T-cell (primary cell): ENCODE data around the gene PUS10. TPM values are rescaled to one million over a fixed set of nuclear protein-coding genes. Genes with fewer than 3 reads are reported as not detected.
A peak's percentile ranks its signal among the peaks of the same experiment; 100 is the strongest.

Experiments used
- ATAC-seq, 4 experiments: fragments of 200-7000 bp in 3 of 4; fragments of 150-1000 bp in 1 of 4; cut with Tn5 transposase; replicated peaks in 1 of 4; 1 replicate in 3 of 4; 2 replicates in 1 of 4; pipeline ENCODE4 v1.10.0; 2021; ENCODE audit warnings: moderate library complexity in 3 of 4, mild to moderate bottlenecking in 2 of 4, moderate number of reproducible peaks in 1 of 4
- CTCF ChIA-PET, 2 donors: fragments of 300-600 bp; sonication (Branson Sonifier 250); formaldehyde crosslinking; loops; one replicate each; lab custom pipeline; 2022; ENCODE audit warnings: antibody characterized with exemption in 2 of 2; lab: Charles Lee
- POLR2A ChIA-PET, 2 donors: fragments of 300-600 bp; sonication (Branson Sonifier 250); formaldehyde crosslinking; loops; one replicate each; lab custom pipeline; 2022; ENCODE audit warnings: antibody characterized with exemption in 2 of 2; lab: Charles Lee
- DNase-seq, 35 experiments: peaks; one replicate each; pipeline versions ENCODE4 v3.0.0 to v3.0.0-alpha.2; 2013 to 2023
- H3K27ac ChIP-seq: one replicate; pipeline ENCODE4 v1.5.1; 2013; ENCODE audit warnings: low read length
- H3K27me3 ChIP-seq, 2 experiments: replicated peaks in 1 of 2; 1 replicate in 1 of 2; 2 replicates in 1 of 2; pipeline versions ENCODE4 v1.6.1 to v1.7.0; 2013; ENCODE audit warnings: low read length in 1 of 2, mixed read lengths in 1 of 2; ENCODE audit not compliant: control insufficient read depth in 2 of 2, insufficient read depth in 2 of 2; ENCODE audit errors: extremely low read depth in 1 of 2
- H3K36me3 ChIP-seq, 2 donors: 1 replicate in 1 of 2; 2 replicates in 1 of 2; pipeline versions ENCODE4 v1.6.1 to v1.7.0; 2013; ENCODE audit warnings: low read length in 1 of 2; ENCODE audit not compliant: control insufficient read depth in 2 of 2, insufficient read depth in 1 of 2; ENCODE audit errors: extremely low read depth in 1 of 2
- H3K4me1 ChIP-seq, 2 experiments: 1 replicate in 1 of 2; 2 replicates in 1 of 2; pipeline versions ENCODE4 v1.6.1 to v1.7.0; 2013; ENCODE audit warnings: low read length in 2 of 2, mixed read lengths in 1 of 2; ENCODE audit not compliant: insufficient read depth in 2 of 2, control insufficient read depth in 1 of 2; ENCODE audit errors: extremely low read depth in 1 of 2
- H3K4me3 ChIP-seq, 2 donors: 1 replicate in 1 of 2; 2 replicates in 1 of 2; pipeline versions ENCODE4 v1.5.1 to v1.7.0; 2013; ENCODE audit warnings: mild to moderate bottlenecking in 2 of 2, low read length in 1 of 2, moderate library complexity in 1 of 2; ENCODE audit not compliant: control insufficient read depth in 1 of 2; ENCODE audit errors: extremely low read depth in 1 of 2
- H3K9me3 ChIP-seq: 2 replicates; pipeline ENCODE4 v1.7.0; 2013
- H3K27ac Mint-ChIP-seq, 2 donors: one replicate each; pipeline ENCODE4 v1.8.0; 2020 to 2021; ENCODE audit warnings: mild to moderate bottlenecking in 2 of 2, mixed read lengths in 2 of 2
- H3K27me3 Mint-ChIP-seq, 2 donors: one replicate each; pipeline ENCODE4 v1.8.0; 2021 to 2022; ENCODE audit warnings: mixed read lengths in 2 of 2
- H3K36me3 Mint-ChIP-seq: one replicate; pipeline ENCODE4 v1.8.0; 2021; ENCODE audit warnings: mixed read lengths
- H3K4me1 Mint-ChIP-seq, 3 donors: one replicate each; pipeline ENCODE4 v1.8.0; 2020 to 2022; ENCODE audit warnings: mixed read lengths in 3 of 3, mild to moderate bottlenecking in 1 of 3
- H3K4me3 Mint-ChIP-seq, 3 donors: one replicate each; pipeline ENCODE4 v1.8.0; 2020 to 2022; ENCODE audit warnings: mild to moderate bottlenecking in 3 of 3, mixed read lengths in 3 of 3, moderate library complexity in 3 of 3
- H3K9me3 Mint-ChIP-seq, 3 donors: one replicate each; pipeline ENCODE4 v1.8.0; 2020 to 2022; ENCODE audit warnings: mixed read lengths in 3 of 3
- WGBS: methylation state at CpG from one replicate; pipeline ENCODE4 v1.1.5; 2013; ENCODE audit warnings: missing lambda C conversion rate; ENCODE audit not compliant: insufficient coverage; 5-methylcytosine and 5-hydroxymethylcytosine counted together
- total RNA-seq, 35 experiments: library from RNA in 6 of 35; stranded (reverse) in 6 of 35; fragments of 120-200 nt in 1 of 35; gene quantifications; one replicate each; pipeline versions ENCODE4 v1.2.1 to v1.2.4 and lab custom pipeline; 2013 to 2026

Gene PUS10
- 1 to 10 TPM; 5.2 to 6.4 (median 5.6) TPM for total RNA-seq
- 8.1 TPM for total RNA-seq (2013)
- 1.9 to 17.8 (median 6.5) reads per million in 29 experiments for total RNA-seq (lab: John Stamatoyannopoulos, UW)

DNA sequence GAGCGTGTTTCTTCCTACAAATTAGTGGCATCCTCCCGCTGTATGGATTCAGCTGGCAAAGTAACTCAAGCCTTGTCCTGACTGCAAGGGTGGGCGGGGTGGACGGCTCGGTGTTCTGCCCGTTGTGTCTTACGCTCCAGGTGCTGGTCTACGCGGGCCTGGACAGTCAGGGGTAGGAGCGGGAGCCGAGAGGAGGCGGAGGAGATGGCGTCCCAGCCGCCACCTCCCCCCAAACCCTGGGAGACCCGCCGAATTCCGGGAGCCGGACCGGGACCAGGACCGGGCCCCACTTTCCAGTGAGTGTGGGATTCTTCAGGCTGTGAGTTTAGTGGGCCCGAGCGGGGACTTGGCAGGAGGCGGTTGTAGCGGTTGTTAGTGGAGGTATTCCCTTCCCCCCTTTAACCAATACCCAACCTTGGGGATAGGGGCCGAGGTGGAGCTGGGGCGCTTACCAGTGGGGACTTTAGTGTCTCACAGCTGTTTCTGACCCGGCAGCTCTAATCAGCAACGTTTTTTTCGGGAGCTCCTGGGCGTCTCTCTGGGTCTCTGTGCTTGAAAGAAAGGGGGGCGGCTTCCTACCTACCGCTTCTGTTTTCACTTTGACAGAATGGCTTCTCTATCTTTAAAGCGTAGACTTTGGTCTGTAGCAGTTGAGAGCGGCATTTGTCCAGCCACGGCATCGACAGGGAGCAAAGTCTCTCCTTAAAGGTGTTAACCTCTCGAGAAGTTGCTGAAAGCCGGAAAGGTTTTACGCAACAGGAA lies at the start of gene PUS10, which contains the start of gene PEX13:
Gene PUS10, minus strand, starts transcription at position 700 of the 762 bp plus-strand sequence. CDS start 6,365 bp downstream, outside the sequence.
Gene PEX13, plus strand, starts transcription at position 165 of the 762 bp plus-strand sequence. Its CDS starts 40 bp downstream, at position 205.
- ATAC-seq: peak; percentile 85 to 89 (median 88)
- Mint-ChIP-seq H3K9me3 (peaks cover 0 to 2% (median 0%) of the 10 kb centered on the region in 3 donors), H3K27me3 (no peaks in the 10 kb centered on the region), H3K4me3 (peak within 1 kb of the TSS; percentile 94 to 100 (median 99)), H3K27ac (peak within 1 kb of the TSS; percentile 97 to 99), H3K4me1 (peaks cover 44 to 60% (median 50%) of the 10 kb centered on the region in 3 donors), H3K36me3 (peaks cover 14% of the 10 kb centered on the region)
- peaks cover 11 to 13% of the 10 kb centered on the region in 2 experiments for H3K4me1 ChIP-seq
- peaks cover 0 to 2% of the 10 kb centered on the region in 2 donors for H3K36me3 ChIP-seq
- peak within 1 kb of the TSS; percentile 94 to 100 for H3K4me3 ChIP-seq
- peak in 33 of 35 experiments; percentile 4 to 69 (median 40) for DNase-seq
- peak within 1 kb of the TSS; percentile 75 for H3K27ac ChIP-seq
- H3K9me3 ChIP-seq: no peaks in the 10 kb centered on the region
- no peaks in the 10 kb centered on the region for H3K27me3 ChIP-seq
- POLR2A ChIA-PET: interaction anchor here in 1 of 2 donors (0.6 to 1.0 kb wide), 3 partner anchors 136 to 741 kb away, joined by 3 to 6 read pairs (median 3); no protein-coding TSS in a partner anchor
- 1% methylated on average over 16 of the region's 39 CpGs for WGBS
- CTCF ChIA-PET: interaction anchor here (0.6 to 1.7 kb wide), 3 partner anchors 19 to 261 kb away, joined by 3 to 5 read pairs (median 3); no protein-coding TSS in a partner anchor

DNA sequence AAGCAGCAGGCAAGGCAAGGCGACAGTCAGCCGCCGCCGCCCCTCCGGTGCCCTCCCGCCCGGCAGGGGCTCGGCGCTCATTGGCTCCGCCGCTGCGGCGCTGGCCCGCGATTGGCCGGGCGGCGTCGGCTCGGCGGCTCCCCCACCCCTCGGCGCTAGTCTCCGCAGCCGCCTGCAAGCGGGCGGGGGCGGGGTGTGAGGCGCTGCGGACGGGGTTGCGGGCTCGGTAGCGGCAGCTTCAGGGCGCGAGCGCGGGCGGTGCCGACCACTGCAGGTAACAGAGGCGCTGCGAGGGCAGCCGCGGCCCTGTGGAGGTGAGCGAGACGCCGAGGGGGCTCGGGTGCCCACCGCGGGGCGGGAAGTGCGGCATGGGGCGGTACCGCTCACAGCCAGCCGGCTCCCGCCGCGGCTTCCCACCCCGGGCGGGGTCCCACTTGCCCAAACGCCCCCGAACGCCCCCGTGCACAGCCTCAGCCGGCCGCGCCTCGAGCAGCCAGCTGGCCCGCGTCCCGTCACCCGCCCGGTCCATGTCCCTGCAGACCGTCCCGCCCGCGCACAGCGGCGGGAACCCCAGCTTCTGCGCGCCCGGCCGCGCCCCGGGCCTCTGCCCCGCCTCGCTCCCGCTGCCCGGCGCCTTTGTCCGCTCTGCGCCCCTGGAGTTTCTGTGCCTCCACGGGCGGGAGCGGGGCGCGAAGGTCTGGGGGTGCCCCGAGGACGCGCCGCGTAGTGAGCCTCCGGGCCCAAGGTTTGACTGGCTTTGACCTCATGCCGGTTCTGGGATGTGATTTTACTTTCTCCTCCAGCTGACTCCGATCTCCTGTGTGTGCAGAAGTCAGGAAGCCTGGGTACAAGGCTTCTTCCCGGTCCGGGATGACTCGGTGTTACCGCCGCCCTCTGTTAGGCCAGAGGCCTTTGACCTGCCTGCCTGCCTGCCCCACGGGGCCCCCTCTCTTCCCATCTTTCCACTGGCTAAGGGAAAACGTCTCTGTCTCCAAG lies 48.0 kb upstream of the PUS10 start, which contains the start of gene SANBR:
Gene SANBR, plus strand, starts transcription at position 158 of the 996 bp plus-strand sequence. CDS start 4,480 bp downstream, outside the sequence.
- ATAC-seq (peak; percentile 98 to 99 (median 98)), DNase-seq (peak; percentile 64 to 91 (median 79))
- Mint-ChIP-seq H3K27ac (peak within 1 kb of the TSS; percentile 77 to 80), H3K27me3 (no peaks in the 10 kb centered on the region), H3K4me1 (peaks cover 8 to 13% (median 10%) of the 10 kb centered on the region in 3 donors), H3K4me3 (peak within 1 kb of the TSS; percentile 78 to 97 (median 91)), H3K36me3 (no peaks in the 10 kb centered on the region), H3K9me3 (no peaks in the 10 kb centered on the region)
- Histone ChIP-seq H3K4me1 (peaks cover 4 to 11% of the 10 kb centered on the region in 2 experiments), H3K27me3 (no peaks in the 10 kb centered on the region), H3K27ac (no peak within 1 kb of the TSS), H3K4me3 (peak within 1 kb of the TSS; percentile 54 to 65), H3K36me3 (no peaks in the 10 kb centered on the region), H3K9me3 (no peaks in the 10 kb centered on the region)
- under 1% methylated on average over 100 of the region's 112 CpGs for WGBS
- ChIA-PET CTCF (interaction anchor here in 1 of 2 donors (0.6 to 1.1 kb wide), 2 partner anchors 356 to 499 kb away, joined by 3 to 4 read pairs; no protein-coding TSS in a partner anchor), POLR2A (no interaction called here)

GRCh38 chr2:61059382-61059781 lies 41.3 kb upstream of the PUS10 start:
- H3K9me3 Mint-ChIP-seq: no peaks in the 10 kb centered on the region
- H3K4me3 Mint-ChIP-seq: no peak overlapping the region
- POLR2A ChIA-PET: no interaction called here
- H3K36me3 ChIP-seq: peaks cover 0 to 6% of the 10 kb centered on the region in 2 donors
- CTCF ChIA-PET: no interaction called here
- ATAC-seq (no peak), DNase-seq (no peak)
- H3K27ac ChIP-seq: no peak overlapping the region
- H3K4me3 ChIP-seq: no peak overlapping the region
- no peaks in the 10 kb centered on the region for H3K27me3 ChIP-seq
- no peaks in the 10 kb centered on the region for H3K4me1 ChIP-seq
- peaks cover 0 to 5% (median 2%) of the 10 kb centered on the region in 3 donors for H3K4me1 Mint-ChIP-seq
- H3K27ac Mint-ChIP-seq: no peak overlapping the region
- H3K36me3 Mint-ChIP-seq: peaks cover 6% of the 10 kb centered on the region
- H3K9me3 ChIP-seq: no peaks in the 10 kb centered on the region
- H3K27me3 Mint-ChIP-seq: no peaks in the 10 kb centered on the region

DNA sequence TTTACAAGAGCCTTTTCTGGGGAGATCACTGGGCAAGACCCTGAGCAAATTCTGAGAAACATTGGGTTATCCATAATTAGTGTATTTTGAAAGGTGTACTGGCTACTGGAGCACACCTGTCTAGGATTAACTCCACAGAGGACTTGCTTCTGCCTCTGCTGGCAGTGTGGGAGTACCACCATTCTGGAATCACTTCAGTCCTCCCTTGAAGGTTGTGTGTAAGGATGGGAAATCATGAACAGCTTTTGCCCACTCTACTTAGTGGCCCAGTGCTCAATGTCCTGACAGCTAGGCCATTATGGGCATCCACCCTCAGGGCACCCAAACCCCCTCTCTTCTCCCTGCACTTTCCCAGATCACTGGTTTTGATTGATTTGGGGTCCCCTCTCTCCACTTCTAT lies 39.5 kb upstream of the PUS10 start:
- Histone ChIP-seq H3K4me1 (no peaks in the 10 kb centered on the region), H3K36me3 (peaks cover 0 to 8% of the 10 kb centered on the region in 2 donors), H3K27ac (no peak overlapping the region), H3K27me3 (no peaks in the 10 kb centered on the region), H3K9me3 (no peaks in the 10 kb centered on the region), H3K4me3 (no peak overlapping the region)
- ChIA-PET CTCF (no interaction called here), POLR2A (no interaction called here)
- Mint-ChIP-seq H3K4me3 (no peak overlapping the region), H3K36me3 (peaks cover 11% of the 10 kb centered on the region), H3K27ac (no peak overlapping the region), H3K9me3 (no peaks in the 10 kb centered on the region), H3K4me1 (peaks cover 0 to 5% (median 2%) of the 10 kb centered on the region in 3 donors), H3K27me3 (no peaks in the 10 kb centered on the region)
- ATAC-seq (no peak), DNase-seq (no peak)

- POLR2A ChIA-PET: no interaction called here
- Mint-ChIP-seq H3K9me3 (no peaks in the 10 kb centered on the region), H3K4me1 (peaks cover 0 to 5% (median 2%) of the 10 kb centered on the region in 3 donors), H3K4me3 (no peak overlapping the region), H3K36me3 (peaks cover 15% of the 10 kb centered on the region), H3K27ac (no peak overlapping the region), H3K27me3 (no peaks in the 10 kb centered on the region)
- no peak for ATAC-seq
- no peaks in the 10 kb centered on the region for H3K27me3 ChIP-seq
- H3K9me3 ChIP-seq: no peaks in the 10 kb centered on the region
- no peak overlapping the region for H3K4me3 ChIP-seq
- CTCF ChIA-PET: no interaction called here
- no peaks in the 10 kb centered on the region for H3K4me1 ChIP-seq
- WGBS: 25% methylated on average over 1 of the region's 2 CpGs
- no peak overlapping the region for H3K27ac ChIP-seq
- DNase-seq: no peak
- H3K36me3 ChIP-seq: peaks cover 0 to 11% of the 10 kb centered on the region in 2 donors
Observed at GRCh38 chr2:61055557-61055956, 37.5 kb upstream of the PUS10 start.
